Prostate gland (tissue), 2 donors: ENCODE measurements around the gene SLC12A3. TPM values are rescaled to one million over a fixed set of nuclear protein-coding genes. Genes with fewer than 3 reads are reported as not detected.

Experiments
- DNase-seq: peaks from one replicate; pipeline ENCODE4 v3.0.0-alpha.2; 2019; ENCODE audit warnings: low spot score
- H3K27ac ChIP-seq, 2 donors: fragments of 200-600 bp; sonication (generic); 2 replicates each; pipeline ENCODE4 v1.5.1; 2017 to 2019
- H3K27me3 ChIP-seq: fragments of 200-600 bp; sonication (generic); replicated peaks from 2 replicates; pipeline ENCODE4 v1.5.1; 2019; ENCODE audit not compliant: insufficient read depth
- H3K36me3 ChIP-seq, 2 donors: fragments of 200-600 bp; sonication (generic); 1 replicate in 1 of 2; 2 replicates in 1 of 2; pipeline versions ENCODE4 v1.5.1 to v1.8.1; 2017 to 2019
- H3K4me1 ChIP-seq: fragments of 200-600 bp; sonication (generic); replicated peaks from 2 replicates; pipeline ENCODE4 v1.5.1; 2019
- H3K4me3 ChIP-seq, 2 donors: fragments of 200-600 bp; sonication (generic); 2 replicates each; pipeline ENCODE4 v1.5.1; 2017 to 2019
- H3K9me3 ChIP-seq: fragments of 200-600 bp; sonication (generic); 2 replicates; pipeline ENCODE4 v1.5.1; 2017
- POLR2A ChIP-seq: fragments of 450-650 bp; IDR thresholded peaks from one replicate; pipeline ENCODE4 v1.6.1; 2016; ENCODE audit warnings: antibody characterized with exemption, mild to moderate bottlenecking
- POLR2AphosphoS5 ChIP-seq: sonication (generic); formaldehyde crosslinking; IDR thresholded peaks from one replicate; pipeline ENCODE4 v1.6.1; 2017; ENCODE audit warnings: antibody characterized with exemption
- WGBS: methylation state at CpG from one replicate; pipeline ENCODE4 v1.1.5; 2018; 5-methylcytosine and 5-hydroxymethylcytosine counted together
- intact Hi-C: fragments of 100-400 bp; cut with DNase I; formaldehyde crosslinking; loops from one replicate; pipeline ENCODE4 v1.14.2; 2022
- total RNA-seq, 2 donors: library from RNA; depleted of rRNA; stranded (reverse); fragments of >200 nt; gene quantifications; one replicate each; pipeline ENCODE4 v1.1.0, GENCODE V29; 2016
- TF ChIP-seq, protein P1 (sequence below), 4 experiments: fragments of 200-600 bp in 2 of 4; fragments of 450-650 bp in 2 of 4; sonication (generic) in 2 of 4; IDR thresholded peaks; 1 replicate in 3 of 4; 2 replicates in 1 of 4; pipeline ENCODE4 v1.5.1; 2016 to 2019; ENCODE audit warnings: antibody characterized with exemption in 4 of 4, mild to moderate bottlenecking in 2 of 4, moderate library complexity in 2 of 4

The SLC12A3 gene
- total RNA-seq, 2 donors from 2014 or later = 0.23 TPM; not detected in 1

GRCh38 chr16:56832768-56833167 is 32.2 kb upstream of the SLC12A3 start:
- no peak for DNase-seq
- Histone ChIP-seq H3K9me3 (no peaks in the 10 kb centered on the region), H3K4me1 (no peaks in the 10 kb centered on the region), H3K4me3 (no peak overlapping the region), H3K27me3 (no peaks in the 10 kb centered on the region), H3K27ac (no peak overlapping the region), H3K36me3 (no peaks in the 10 kb centered on the region)
- intact Hi-C loops = no loop called here
- TF ChIP-seq, protein P1, sequence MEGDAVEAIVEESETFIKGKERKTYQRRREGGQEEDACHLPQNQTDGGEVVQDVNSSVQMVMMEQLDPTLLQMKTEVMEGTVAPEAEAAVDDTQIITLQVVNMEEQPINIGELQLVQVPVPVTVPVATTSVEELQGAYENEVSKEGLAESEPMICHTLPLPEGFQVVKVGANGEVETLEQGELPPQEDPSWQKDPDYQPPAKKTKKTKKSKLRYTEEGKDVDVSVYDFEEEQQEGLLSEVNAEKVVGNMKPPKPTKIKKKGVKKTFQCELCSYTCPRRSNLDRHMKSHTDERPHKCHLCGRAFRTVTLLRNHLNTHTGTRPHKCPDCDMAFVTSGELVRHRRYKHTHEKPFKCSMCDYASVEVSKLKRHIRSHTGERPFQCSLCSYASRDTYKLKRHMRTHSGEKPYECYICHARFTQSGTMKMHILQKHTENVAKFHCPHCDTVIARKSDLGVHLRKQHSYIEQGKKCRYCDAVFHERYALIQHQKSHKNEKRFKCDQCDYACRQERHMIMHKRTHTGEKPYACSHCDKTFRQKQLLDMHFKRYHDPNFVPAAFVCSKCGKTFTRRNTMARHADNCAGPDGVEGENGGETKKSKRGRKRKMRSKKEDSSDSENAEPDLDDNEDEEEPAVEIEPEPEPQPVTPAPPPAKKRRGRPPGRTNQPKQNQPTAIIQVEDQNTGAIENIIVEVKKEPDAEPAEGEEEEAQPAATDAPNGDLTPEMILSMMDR (IDR thresholded peaks at IDR 0.05) = no peak
- no peak for TF ChIP-seq POLR2AphosphoS5
- no peak for TF ChIP-seq POLR2A

DNA sequence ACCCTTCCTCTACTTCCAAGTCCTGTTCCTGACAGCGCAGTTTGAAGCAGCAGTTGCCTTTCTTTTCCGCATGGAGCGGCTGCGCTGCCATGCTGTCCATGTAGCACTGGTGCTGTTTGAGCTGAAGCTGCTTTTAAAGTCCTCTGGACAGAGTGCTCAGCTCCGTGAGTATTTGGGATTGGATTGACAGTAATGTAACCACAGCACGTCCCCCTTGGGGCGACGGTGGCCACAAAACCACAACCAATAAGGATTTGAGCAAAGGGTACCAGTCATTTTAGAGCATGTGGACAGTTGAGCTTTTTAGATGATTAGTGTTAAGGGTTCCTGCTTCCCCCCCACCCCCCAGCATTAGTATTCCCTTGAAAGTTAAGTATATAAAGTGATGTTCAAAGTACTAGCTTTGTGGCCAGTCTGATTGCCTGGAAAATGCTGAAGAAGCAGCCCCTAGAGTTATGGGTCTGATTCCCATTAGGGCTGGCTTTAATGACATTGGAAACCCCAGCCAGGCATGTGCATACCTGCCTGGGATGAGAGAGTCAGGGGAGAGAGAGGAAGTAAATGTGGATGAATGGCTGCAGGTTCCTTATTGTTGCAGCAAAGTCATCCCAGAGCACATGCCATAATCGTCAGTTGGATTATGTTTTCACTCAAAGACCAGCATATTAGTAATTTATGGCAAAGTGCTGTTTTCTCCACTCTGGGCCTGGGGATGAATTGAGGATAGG is 31.6 kb upstream of the SLC12A3 start:
- intact Hi-C loops = no loop called here
- TF ChIP-seq POLR2AphosphoS5 (no peak), POLR2A (no peak)
- H3K27ac ChIP-seq = no peak overlapping the region
- DNase-seq = no peak
- WGBS = 61% methylated on average over 9 of the region's 9 CpGs
- no peak overlapping the region for H3K4me3 ChIP-seq
- H3K27me3 ChIP-seq = no peaks in the 10 kb centered on the region
- no peaks in the 10 kb centered on the region for H3K9me3 ChIP-seq
- no peaks in the 10 kb centered on the region for H3K36me3 ChIP-seq
- H3K4me1 ChIP-seq = no peaks in the 10 kb centered on the region

DNA sequence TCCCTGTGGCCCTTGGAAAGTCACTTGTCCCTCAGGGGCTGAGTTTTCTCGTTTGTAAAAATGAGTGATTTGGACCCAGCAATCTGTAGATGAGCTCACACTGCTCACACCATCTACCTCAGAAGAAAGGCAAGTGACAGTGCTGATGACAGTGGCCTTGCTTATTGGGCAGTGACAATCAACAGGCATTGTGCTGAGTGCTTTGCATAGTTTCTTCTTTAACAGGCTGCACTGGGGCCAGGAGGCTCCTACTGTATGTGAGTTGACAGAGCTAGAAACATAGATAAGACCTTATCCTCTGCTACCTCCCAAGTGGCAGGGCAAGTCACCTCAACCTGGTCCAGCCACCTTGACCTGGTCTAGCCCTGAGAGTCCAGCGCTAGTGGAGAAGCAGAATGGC is 29.7 kb upstream of the SLC12A3 start:
- H3K27ac ChIP-seq = no peak overlapping the region

DNA sequence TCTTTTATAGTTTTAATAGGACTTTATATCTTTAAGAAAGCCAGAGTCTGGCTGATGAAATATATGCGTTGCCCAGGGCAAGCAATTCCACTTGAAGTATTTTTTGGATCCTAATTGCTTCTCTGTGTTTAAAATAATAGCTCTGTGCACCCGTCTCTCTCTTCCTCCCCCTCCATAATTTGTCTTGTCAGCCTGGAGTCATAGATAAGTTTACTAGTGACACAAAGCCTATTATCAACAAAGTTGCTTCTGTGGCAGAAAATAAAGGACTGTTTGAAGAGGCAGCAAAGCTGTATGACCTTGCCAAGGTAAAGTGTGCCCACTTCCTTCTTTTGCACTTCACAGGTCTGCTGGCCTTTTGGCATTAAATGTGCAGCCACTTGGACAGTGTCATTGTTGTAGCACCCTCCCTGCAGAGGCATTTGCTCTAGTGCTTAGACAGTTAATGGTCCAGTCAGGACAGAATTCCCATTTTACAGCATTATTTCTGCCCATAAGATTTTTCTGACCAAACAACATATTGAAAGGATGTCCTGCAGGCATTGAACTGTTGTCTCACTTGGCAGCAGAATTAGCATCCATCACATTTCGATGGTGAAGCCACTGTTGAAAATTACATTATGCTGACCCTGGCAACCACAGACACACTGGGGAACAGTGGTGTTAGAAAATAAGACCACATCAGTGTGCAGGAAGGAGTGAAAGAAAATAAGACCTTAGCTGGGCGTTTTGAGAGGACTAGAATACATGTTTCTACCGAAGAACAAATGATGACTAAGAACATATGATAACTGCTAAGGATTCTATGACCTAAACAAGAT is 28.4 kb upstream of the SLC12A3 start:
- 58% methylated on average over 5 of the region's 5 CpGs for WGBS
- Histone ChIP-seq H3K9me3 (no peaks in the 10 kb centered on the region), H3K27me3 (no peaks in the 10 kb centered on the region), H3K36me3 (no peaks in the 10 kb centered on the region), H3K4me3 (no peak overlapping the region), H3K27ac (no peak overlapping the region), H3K4me1 (no peaks in the 10 kb centered on the region)
- intact Hi-C loops = no loop called here
- TF ChIP-seq POLR2A = no peak
- DNase-seq = no peak

More for the DNA sequence above, 29.7 kb upstream of the SLC12A3 start:
- Histone ChIP-seq H3K27me3 (no peaks in the 10 kb centered on the region), H3K4me1 (no peaks in the 10 kb centered on the region), H3K36me3 (no peaks in the 10 kb centered on the region), H3K4me3 (no peak overlapping the region), H3K9me3 (no peaks in the 10 kb centered on the region)
- WGBS = 82% methylated on average over 2 of the region's 2 CpGs
- TF ChIP-seq POLR2A (no peak), POLR2AphosphoS5 (no peak)
- TF ChIP-seq, protein P1 (IDR thresholded peaks at IDR 0.05) = no peak
- DNase-seq = no peak
- intact Hi-C loops = no loop called here

DNA sequence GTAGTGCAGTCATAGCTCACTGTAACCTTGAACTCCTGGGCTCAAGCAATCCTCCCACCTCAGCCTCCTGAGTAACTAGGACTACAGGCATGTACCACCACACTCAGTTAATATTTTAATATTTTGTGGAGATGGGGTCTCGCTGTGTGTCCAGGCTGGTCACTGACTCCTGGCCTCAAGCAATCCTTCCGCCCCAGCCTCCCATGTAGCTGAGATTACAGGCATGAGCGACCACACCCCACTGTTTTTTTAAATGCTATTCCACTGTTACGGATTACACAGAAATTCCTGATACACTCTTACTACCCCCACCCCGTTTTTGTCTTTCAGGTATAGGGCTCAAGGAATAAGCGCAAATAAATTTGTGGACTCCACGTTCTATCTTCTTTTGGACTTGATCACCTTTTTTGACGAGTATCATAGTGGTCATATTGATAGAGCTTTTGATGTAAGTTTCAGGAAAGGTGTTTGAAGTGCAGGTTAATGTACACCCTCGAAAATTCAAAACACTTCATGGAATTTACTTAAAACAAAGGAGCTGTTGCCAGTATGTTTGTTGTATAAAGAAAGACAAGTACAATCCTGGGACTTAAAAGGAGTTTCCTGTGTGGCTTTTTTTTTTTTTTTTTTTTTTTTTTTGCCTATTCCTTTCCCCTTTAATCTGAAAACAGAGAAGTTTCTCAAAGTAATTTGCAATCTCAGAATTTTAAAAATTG is 26.2 kb upstream of the SLC12A3 start:
- Histone ChIP-seq H3K4me3 (no peak overlapping the region), H3K4me1 (no peaks in the 10 kb centered on the region), H3K27me3 (no peaks in the 10 kb centered on the region), H3K27ac (no peak overlapping the region), H3K36me3 (no peaks in the 10 kb centered on the region), H3K9me3 (no peaks in the 10 kb centered on the region)
- whole genome bisulfite sequencing = 83% methylated on average over 9 of the region's 9 CpGs
- intact Hi-C loops = no loop called here
- TF ChIP-seq, protein P1 (IDR thresholded peaks at IDR 0.05) = no peak
- no peak for TF ChIP-seq POLR2AphosphoS5
- TF ChIP-seq POLR2A = no peak
- DNase-seq = no peak
